Measurements from ENCODE around the gene LYL1.

DNA sequence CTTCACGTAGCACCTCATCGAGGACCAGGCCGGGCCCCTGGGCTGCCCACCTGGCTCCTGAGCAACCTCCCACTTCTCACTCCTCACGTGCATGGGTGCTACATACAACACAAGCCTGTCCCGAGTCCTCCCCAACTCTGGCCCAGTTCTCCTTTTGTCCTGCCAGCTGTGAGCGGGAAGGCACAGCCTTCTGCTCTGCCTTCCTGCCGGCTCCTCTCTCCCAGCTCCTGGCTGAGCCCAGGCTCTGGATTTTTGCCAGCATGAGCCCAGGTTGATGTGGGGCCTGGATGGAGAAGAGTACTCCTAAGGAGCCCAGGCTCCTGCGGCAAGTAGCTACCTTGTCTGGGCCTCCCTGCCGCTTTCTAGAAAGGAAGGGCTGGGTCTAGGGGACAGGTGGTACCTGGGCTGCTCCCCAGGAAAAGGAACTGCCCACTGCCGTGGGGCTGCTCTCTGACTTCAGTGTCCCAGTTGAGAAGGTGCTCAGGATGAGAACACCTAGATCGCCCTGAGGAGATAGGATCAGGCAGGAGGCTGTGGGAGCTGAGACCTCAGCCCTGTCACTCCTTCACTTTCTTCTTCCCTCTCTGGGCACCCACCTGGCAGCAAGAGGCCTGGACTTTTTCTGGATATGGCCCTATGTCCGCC, 23.6 kb downstream of the LYL1 start:
- TF ChIP-seq YY1 (IDR thresholded peaks at IDR 0.05; ENCODE audit: insufficient read depth, insufficient read length) = no peak
- TF ChIP-seq SUZ12 (IDR thresholded peaks at IDR 0.05; ENCODE audit: extremely low read depth, insufficient read depth, insufficient read length) = no peak
- TF ChIP-seq ZNF274 (IDR thresholded peaks at IDR 0.05; ENCODE audit: low read depth, low read length) = no peak

Measured in NT2/D1 (cell line).